Naive thymus-derived CD8-positive, alpha-beta T cell (primary cell): ENCODE measurements around the gene PDZRN3. TPM values are rescaled to one million over a fixed set of nuclear protein-coding genes. Genes with fewer than 3 reads are reported as not detected.
A peak's percentile ranks its signal among the peaks of the same experiment; 100 is the strongest.

Experiments used
- ATAC-seq, 2 donors: fragments of 150-1000 bp; cut with Tn5 transposase in 1 of 2; sonication (Bioruptor Pico), chemical (Tn5 transposase) in 1 of 2; 1 replicate in 1 of 2; 2 replicates in 1 of 2; pipeline ENCODE4 v1.10.0; 2021; ENCODE audit warnings: mild to moderate bottlenecking in 2 of 2, moderate library complexity in 2 of 2
- POLR2A ChIA-PET: fragments of 350-600 bp; sonication (Branson Sonifier 250); formaldehyde crosslinking; loops from one replicate; lab custom pipeline; 2021; ENCODE audit warnings: antibody characterized with exemption; lab: Charles Lee
- DNase-seq, 10 donors: peaks; one replicate each; pipeline versions ENCODE4 v3.0.0 to v3.0.0-alpha.2; 2020 to 2022
- H3K27ac Mint-ChIP-seq, 10 donors: one replicate each; pipeline ENCODE4 v1.8.0; 2020 to 2022; ENCODE audit warnings: mild to moderate bottlenecking in 10 of 10, mixed read lengths in 10 of 10, moderate library complexity in 4 of 10, inconsistent platforms in 1 of 10
- H3K27me3 Mint-ChIP-seq, 5 donors: one replicate each; pipeline ENCODE4 v1.8.0; 2021 to 2022; ENCODE audit warnings: mixed read lengths in 5 of 5
- H3K36me3 Mint-ChIP-seq, 3 donors: one replicate each; pipeline ENCODE4 v1.8.0; 2020 to 2022; ENCODE audit warnings: mixed read lengths in 3 of 3, mild to moderate bottlenecking in 2 of 3, inconsistent platforms in 1 of 3
- H3K4me1 Mint-ChIP-seq, 4 donors: one replicate each; pipeline ENCODE4 v1.8.0; 2021 to 2022; ENCODE audit warnings: mixed read lengths in 4 of 4
- H3K4me3 Mint-ChIP-seq, 10 donors: one replicate each; pipeline ENCODE4 v1.8.0; 2020 to 2022; ENCODE audit warnings: mild to moderate bottlenecking in 10 of 10, mixed read lengths in 10 of 10, moderate library complexity in 6 of 10, inconsistent platforms in 1 of 10
- H3K9me3 Mint-ChIP-seq, 9 donors: one replicate each; pipeline ENCODE4 v1.8.0; 2020 to 2022; ENCODE audit warnings: mixed read lengths in 9 of 9, mild to moderate bottlenecking in 3 of 9, inconsistent platforms in 1 of 9, moderate library complexity in 1 of 9
- polyA plus RNA-seq, 3 donors: library from polyadenylated mRNA; unstranded; fragments of 300-500 nt; fragmentation: Illumina TruSeq; gene quantifications; one replicate each; pipeline ENCODE4 v1.2.3, GENCODE V29; 2021
- total RNA-seq, 8 experiments: library from RNA in 2 of 8; stranded (reverse) in 2 of 8; gene quantifications; one replicate each; pipeline ENCODE4 v1.2.3 and lab custom pipeline; 2021 to 2026

Gene PDZRN3
- total and polyA plus RNA-seq, 5 experiments from 2014 or later: not detected

GRCh38 chr3:73480187-73480672, 144.5 kb downstream of the PDZRN3 start:
- no peak for ATAC-seq

GRCh38 chr3:73479325-73479724, 145.4 kb downstream of the PDZRN3 start:
- Mint-ChIP-seq H3K4me1 (no peaks in the 10 kb centered on the region), H3K27ac (no peak overlapping the region), H3K4me3 (no peak overlapping the region), H3K36me3 (peaks cover 0 to 11% (median 2%) of the 10 kb centered on the region in 3 donors), H3K9me3 (peaks cover 0 to 30% (median 5%) of the 10 kb centered on the region in 9 donors), H3K27me3 (peaks cover 6 to 39% (median 18%) of the 10 kb centered on the region in 5 donors)
- ATAC-seq: no peak
- POLR2A ChIA-PET: no interaction called here
- DNase-seq: no peak

More at GRCh38 chr3:73480187-73480672, 144.5 kb downstream of the PDZRN3 start:
- Mint-ChIP-seq H3K36me3 (peaks cover 0 to 11% (median 0%) of the 10 kb centered on the region in 3 donors), H3K4me3 (no peak overlapping the region), H3K9me3 (peaks cover 0 to 22% (median 5%) of the 10 kb centered on the region in 9 donors), H3K27me3 (peaks cover 6 to 34% (median 17%) of the 10 kb centered on the region in 5 donors), H3K4me1 (no peaks in the 10 kb centered on the region), H3K27ac (no peak overlapping the region)
- no peak for DNase-seq
- POLR2A ChIA-PET: no interaction called here

GRCh38 chr3:73478858-73479257, 145.9 kb downstream of the PDZRN3 start:
- Mint-ChIP-seq H3K4me3 (no peak overlapping the region), H3K36me3 (peaks cover 0 to 11% (median 2%) of the 10 kb centered on the region in 3 donors), H3K27me3 (peaks cover 4 to 39% (median 16%) of the 10 kb centered on the region in 5 donors), H3K9me3 (peaks cover 0 to 30% (median 5%) of the 10 kb centered on the region in 9 donors), H3K27ac (no peak overlapping the region), H3K4me1 (no peaks in the 10 kb centered on the region)
- POLR2A ChIA-PET: no interaction called here
- DNase-seq (no peak), ATAC-seq (no peak)

GRCh38 chr3:73475717-73476116, 149.0 kb downstream of the PDZRN3 start:
- Mint-ChIP-seq H3K4me1 (no peaks in the 10 kb centered on the region), H3K9me3 (peaks cover 0 to 30% (median 5%) of the 10 kb centered on the region in 9 donors), H3K27me3 (peaks cover 15 to 42% (median 18%) of the 10 kb centered on the region in 5 donors), H3K4me3 (no peak overlapping the region), H3K27ac (no peak overlapping the region), H3K36me3 (peaks cover 0 to 16% (median 2%) of the 10 kb centered on the region in 3 donors)
- ATAC-seq: no peak
- POLR2A ChIA-PET: no interaction called here
- no peak for DNase-seq

GRCh38 chr3:73475175-73475574, 149.6 kb downstream of the PDZRN3 start:
- peaks cover 0 to 30% (median 5%) of the 10 kb centered on the region in 9 donors for H3K9me3 Mint-ChIP-seq
- no peak overlapping the region for H3K27ac Mint-ChIP-seq
- peaks cover 14 to 37% (median 15%) of the 10 kb centered on the region in 5 donors for H3K27me3 Mint-ChIP-seq
- H3K4me1 Mint-ChIP-seq: no peaks in the 10 kb centered on the region
- H3K36me3 Mint-ChIP-seq: peaks cover 0 to 16% (median 2%) of the 10 kb centered on the region in 3 donors
- no peak overlapping the region for H3K4me3 Mint-ChIP-seq
- POLR2A ChIA-PET: no interaction called here
- no peak for DNase-seq
- no peak for ATAC-seq

GRCh38 chr3:73474619-73475018, 150.1 kb downstream of the PDZRN3 start:
- H3K4me3 Mint-ChIP-seq: no peak overlapping the region
- POLR2A ChIA-PET: no interaction called here
- no peak overlapping the region for H3K27ac Mint-ChIP-seq
- no peaks in the 10 kb centered on the region for H3K4me1 Mint-ChIP-seq
- H3K36me3 Mint-ChIP-seq: peaks cover 0 to 16% (median 2%) of the 10 kb centered on the region in 3 donors
- no peak for DNase-seq
- ATAC-seq: no peak
- peaks cover 0 to 30% (median 5%) of the 10 kb centered on the region in 9 donors for H3K9me3 Mint-ChIP-seq
- peaks cover 14 to 36% (median 15%) of the 10 kb centered on the region in 5 donors for H3K27me3 Mint-ChIP-seq

- H3K4me1 Mint-ChIP-seq: no peaks in the 10 kb centered on the region
- ATAC-seq (no peak), DNase-seq (no peak)
- peaks cover 0 to 16% (median 2%) of the 10 kb centered on the region in 3 donors for H3K36me3 Mint-ChIP-seq
- POLR2A ChIA-PET: no interaction called here
- no peak overlapping the region for H3K27ac Mint-ChIP-seq
- peaks cover 12 to 36% (median 15%) of the 10 kb centered on the region in 5 donors for H3K27me3 Mint-ChIP-seq
- no peak overlapping the region for H3K4me3 Mint-ChIP-seq
- H3K9me3 Mint-ChIP-seq: peaks cover 0 to 30% (median 5%) of the 10 kb centered on the region in 9 donors
Measured at GRCh38 chr3:73473898-73474416, 150.8 kb downstream of the PDZRN3 start.

GRCh38 chr3:73473181-73473897, 151.4 kb downstream of the PDZRN3 start:
- H3K9me3 Mint-ChIP-seq: peaks cover 0 to 30% (median 5%) of the 10 kb centered on the region in 9 donors
- H3K36me3 Mint-ChIP-seq: peaks cover 0 to 16% (median 2%) of the 10 kb centered on the region in 3 donors
- H3K4me3 Mint-ChIP-seq: no peak overlapping the region
- POLR2A ChIA-PET: no interaction called here
- ATAC-seq: no peak
- peaks cover 12 to 36% (median 15%) of the 10 kb centered on the region in 5 donors for H3K27me3 Mint-ChIP-seq
- DNase-seq: no peak
- no peaks in the 10 kb centered on the region for H3K4me1 Mint-ChIP-seq
- no peak overlapping the region for H3K27ac Mint-ChIP-seq

- ATAC-seq (no peak), DNase-seq (no peak)
- Mint-ChIP-seq H3K36me3 (peaks cover 0 to 16% (median 2%) of the 10 kb centered on the region in 3 donors), H3K9me3 (peaks cover 0 to 24% (median 3%) of the 10 kb centered on the region in 9 donors), H3K4me1 (no peaks in the 10 kb centered on the region), H3K27me3 (peaks cover 10 to 36% (median 15%) of the 10 kb centered on the region in 5 donors), H3K27ac (no peak overlapping the region), H3K4me3 (no peak overlapping the region)
- POLR2A ChIA-PET: no interaction called here
Measured at GRCh38 chr3:73471986-73472787, 152.6 kb downstream of the PDZRN3 start.

- H3K36me3 Mint-ChIP-seq: peaks cover 0 to 5% (median 2%) of the 10 kb centered on the region in 3 donors
- no peaks in the 10 kb centered on the region for H3K4me1 Mint-ChIP-seq
- POLR2A ChIA-PET: no interaction called here
- H3K4me3 Mint-ChIP-seq: no peak overlapping the region
- peaks cover 8 to 36% (median 14%) of the 10 kb centered on the region in 5 donors for H3K27me3 Mint-ChIP-seq
- H3K9me3 Mint-ChIP-seq: peaks cover 0 to 12% (median 0%) of the 10 kb centered on the region in 9 donors
- no peak for ATAC-seq
- peak overlapping the region in 1 of 10 donors; percentile 9 for H3K27ac Mint-ChIP-seq
- DNase-seq: no peak
Measured at GRCh38 chr3:73470860-73471259, 153.9 kb downstream of the PDZRN3 start.

GRCh38 chr3:73469331-73469730, 155.4 kb downstream of the PDZRN3 start:
- POLR2A ChIA-PET: no interaction called here
- peaks cover 11 to 30% (median 15%) of the 10 kb centered on the region in 5 donors for H3K27me3 Mint-ChIP-seq
- ATAC-seq: no peak
- DNase-seq: no peak
- H3K4me3 Mint-ChIP-seq: no peak overlapping the region
- no peaks in the 10 kb centered on the region for H3K4me1 Mint-ChIP-seq
- H3K9me3 Mint-ChIP-seq: peaks cover 0 to under 1% (median 0%) of the 10 kb centered on the region in 9 donors
- H3K27ac Mint-ChIP-seq: no peak overlapping the region
- H3K36me3 Mint-ChIP-seq: peaks cover 0 to 5% (median 0%) of the 10 kb centered on the region in 3 donors

- Mint-ChIP-seq H3K27ac (no peak overlapping the region), H3K4me3 (no peak overlapping the region), H3K27me3 (peaks cover 4 to 21% (median 10%) of the 10 kb centered on the region in 5 donors), H3K36me3 (no peaks in the 10 kb centered on the region), H3K9me3 (no peaks in the 10 kb centered on the region), H3K4me1 (no peaks in the 10 kb centered on the region)
- no peak for DNase-seq
- POLR2A ChIA-PET: no interaction called here
- no peak for ATAC-seq
Measured at GRCh38 chr3:73467211-73467610, 157.5 kb downstream of the PDZRN3 start.
